Mesenchymal stem cell (in vitro differentiated cells and primary cell): ENCODE results near the gene SMCP.

Source experiments
- DNase-seq: peaks from one replicate; pipeline ENCODE4 v3.0.0-alpha.2; 2013
- H2AFZ ChIP-seq: one replicate; pipeline ENCODE4 v1.6.1; 2013; ENCODE audit warnings: low read depth, mild to moderate bottlenecking, control low read depth, inconsistent platforms, low read length, moderate library complexity
- H2AK5ac ChIP-seq: 2 replicates; pipeline ENCODE4 v1.6.1; 2013; ENCODE audit warnings: low read length, moderate library complexity, mild to moderate bottlenecking, inconsistent platforms; ENCODE audit not compliant: severe bottlenecking
- H2BK120ac ChIP-seq: one replicate; pipeline ENCODE4 v1.6.1; 2013; ENCODE audit warnings: low read depth, mild to moderate bottlenecking, inconsistent platforms, low read length, moderate library complexity
- H2BK12ac ChIP-seq, 2 experiments: one replicate each; pipeline ENCODE4 v1.6.1; 2013; ENCODE audit warnings: inconsistent platforms in 2 of 2, low read length in 2 of 2, mild to moderate bottlenecking in 2 of 2, moderate library complexity in 2 of 2, control low read depth in 1 of 2
- H2BK15ac ChIP-seq: one replicate; pipeline ENCODE4 v1.6.1; 2013; ENCODE audit warnings: mild to moderate bottlenecking, low read depth, inconsistent platforms; ENCODE audit not compliant: poor library complexity, severe bottlenecking
- H2BK5ac ChIP-seq: 2 replicates; pipeline ENCODE4 v1.6.1; 2013; ENCODE audit warnings: low read depth, mild to moderate bottlenecking, low read length, control low read depth, inconsistent platforms; ENCODE audit not compliant: poor library complexity, severe bottlenecking
- H3K14ac ChIP-seq, 2 experiments: one replicate each; pipeline ENCODE4 v1.6.1; 2013; ENCODE audit warnings: inconsistent platforms in 2 of 2, low read length in 2 of 2, control low read depth in 1 of 2, mild to moderate bottlenecking in 1 of 2, moderate library complexity in 1 of 2
- H3K18ac ChIP-seq, 2 experiments: one replicate each; pipeline ENCODE4 v1.6.1; 2013; ENCODE audit warnings: inconsistent platforms in 2 of 2, low read length in 2 of 2, control low read depth in 1 of 2, low read depth in 1 of 2, mild to moderate bottlenecking in 1 of 2
- H3K23ac ChIP-seq, 2 experiments: one replicate each; pipeline ENCODE4 v1.6.1; 2013; ENCODE audit warnings: inconsistent platforms in 2 of 2, low read length in 2 of 2, mild to moderate bottlenecking in 2 of 2, moderate library complexity in 2 of 2, control low read depth in 1 of 2
- H3K27ac ChIP-seq: 2 replicates; pipeline ENCODE4 v1.5.1; 2013; ENCODE audit warnings: mild to moderate bottlenecking, moderate library complexity, low read length, control low read depth, inconsistent platforms; ENCODE audit not compliant: poor library complexity, severe bottlenecking
- H3K27me3 ChIP-seq, 2 experiments: 2 replicates each; pipeline versions ENCODE4 v1.6.1 to v1.7.0; 2013; ENCODE audit warnings: low read length in 2 of 2, mild to moderate bottlenecking in 2 of 2, moderate library complexity in 2 of 2, control low read depth in 1 of 2, inconsistent platforms in 1 of 2; ENCODE audit not compliant: control insufficient read depth in 1 of 2, insufficient read depth in 1 of 2
- H3K36me3 ChIP-seq, 2 experiments: 2 replicates each; pipeline versions ENCODE4 v1.6.1 to v1.7.0; 2013; ENCODE audit warnings: low read length in 2 of 2, control low read depth in 1 of 2, inconsistent platforms in 1 of 2, low read depth in 1 of 2, mild to moderate bottlenecking in 1 of 2; ENCODE audit not compliant: insufficient read depth in 2 of 2, control insufficient read depth in 1 of 2
- H3K4ac ChIP-seq, 2 experiments: one replicate each; pipeline ENCODE4 v1.6.1; 2013; ENCODE audit warnings: inconsistent platforms in 2 of 2, low read length in 2 of 2, mild to moderate bottlenecking in 2 of 2, moderate library complexity in 2 of 2, control low read depth in 1 of 2, low read depth in 1 of 2
- H3K4me1 ChIP-seq: 2 replicates; pipeline ENCODE4 v1.6.1; 2013; ENCODE audit warnings: low read depth, low read length, control low read depth; ENCODE audit not compliant: control insufficient read depth, insufficient read depth
- H3K4me2 ChIP-seq: 2 replicates; pipeline ENCODE4 v1.6.1; 2013; ENCODE audit warnings: low read length, mild to moderate bottlenecking, inconsistent platforms; ENCODE audit not compliant: poor library complexity, severe bottlenecking
- H3K4me3 ChIP-seq, 2 experiments: 2 replicates each; pipeline versions ENCODE4 v1.5.1 to v1.7.0; 2013; ENCODE audit warnings: low read length in 2 of 2, mild to moderate bottlenecking in 2 of 2, control low read depth in 1 of 2, low read depth in 1 of 2; ENCODE audit not compliant: insufficient read depth in 1 of 2
- H3K79me1 ChIP-seq: replicated peaks from 2 replicates; pipeline ENCODE4 v1.6.1; 2013; ENCODE audit warnings: mild to moderate bottlenecking, control low read depth, low read length, inconsistent platforms; ENCODE audit not compliant: poor library complexity, severe bottlenecking
- H3K9ac ChIP-seq: 2 replicates; pipeline ENCODE4 v1.7.0; 2013; ENCODE audit warnings: mild to moderate bottlenecking, low read length, moderate library complexity
- H3K9me3 ChIP-seq: 2 replicates; pipeline ENCODE4 v1.7.0; 2013; ENCODE audit warnings: mild to moderate bottlenecking, low read length; ENCODE audit not compliant: control insufficient read depth
- H4K8ac ChIP-seq: one replicate; pipeline ENCODE4 v1.6.1; 2013; ENCODE audit warnings: inconsistent platforms, mild to moderate bottlenecking, low read length, moderate library complexity
- H4K91ac ChIP-seq: one replicate; pipeline ENCODE4 v1.6.1; 2013; ENCODE audit warnings: mild to moderate bottlenecking, low read length, inconsistent platforms
- WGBS: methylation state at CpG from one replicate; pipeline ENCODE4 v1.1.7; 2013; ENCODE audit warnings: mixed read lengths; 5-methylcytosine and 5-hydroxymethylcytosine counted together

Gene SMCP

DNA sequence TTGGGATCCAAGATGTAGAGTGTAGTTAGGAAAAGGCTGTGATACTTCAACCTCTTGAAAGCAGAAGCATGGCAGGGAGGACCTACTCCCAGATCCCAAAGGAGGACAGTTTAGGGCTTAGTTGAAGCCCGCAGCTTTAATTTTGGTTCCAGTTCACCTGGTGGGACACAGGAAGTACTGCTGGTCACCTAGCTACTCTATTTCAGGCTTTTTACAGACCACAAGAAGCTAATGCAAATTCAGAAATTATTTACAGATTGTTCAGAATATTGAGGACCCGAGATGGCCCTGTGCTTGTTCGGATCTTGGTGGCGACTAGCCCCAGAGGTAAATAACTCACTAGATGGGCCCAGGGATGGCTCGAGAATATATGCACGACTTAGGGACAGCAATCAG is 6.4 kb upstream of the SMCP start:
- Histone ChIP-seq H2AK5ac (no peak overlapping the region), H3K79me1 (no peaks in the 10 kb centered on the region), H3K36me3 (no peaks in the 10 kb centered on the region), H2AFZ (no peak overlapping the region), H3K4me3 (no peak overlapping the region), H3K9me3 (no peaks in the 10 kb centered on the region), H3K18ac (no peak overlapping the region), H3K9ac (no peak overlapping the region), H2BK120ac (no peak overlapping the region), H3K27ac (no peak overlapping the region), H3K14ac (no peak overlapping the region), H2BK15ac (no peak overlapping the region), H3K4ac (no peak overlapping the region), H3K23ac (no peak overlapping the region), H3K4me1 (no peaks in the 10 kb centered on the region), H3K4me2 (no peak overlapping the region), H2BK12ac (no peak overlapping the region), H3K27me3 (no peaks in the 10 kb centered on the region), H4K91ac (no peak overlapping the region), H2BK5ac (no peak overlapping the region), H4K8ac (no peak overlapping the region)
- DNase-seq, result no peak
- WGBS, result 62% methylated on average over 6 of the region's 6 CpGs

GRCh38 chr1:152873495-152873894 is 4.6 kb upstream of the SMCP start:
- Histone ChIP-seq H3K9me3 (no peaks in the 10 kb centered on the region), H4K91ac (no peak overlapping the region), H2AFZ (no peak overlapping the region), H3K18ac (no peak overlapping the region), H3K79me1 (no peaks in the 10 kb centered on the region), H2BK12ac (no peak overlapping the region), H2BK120ac (no peak overlapping the region), H3K4me1 (no peaks in the 10 kb centered on the region), H2BK15ac (no peak overlapping the region), H3K23ac (no peak overlapping the region), H3K4me2 (no peak overlapping the region), H4K8ac (no peak overlapping the region), H3K36me3 (no peaks in the 10 kb centered on the region), H3K14ac (no peak overlapping the region), H2BK5ac (no peak overlapping the region), H3K27ac (no peak overlapping the region), H3K4me3 (no peak overlapping the region), H3K4ac (no peak overlapping the region), H3K27me3 (no peaks in the 10 kb centered on the region), H3K9ac (no peak overlapping the region), H2AK5ac (no peak overlapping the region)
- DNase-seq, result no peak

DNA sequence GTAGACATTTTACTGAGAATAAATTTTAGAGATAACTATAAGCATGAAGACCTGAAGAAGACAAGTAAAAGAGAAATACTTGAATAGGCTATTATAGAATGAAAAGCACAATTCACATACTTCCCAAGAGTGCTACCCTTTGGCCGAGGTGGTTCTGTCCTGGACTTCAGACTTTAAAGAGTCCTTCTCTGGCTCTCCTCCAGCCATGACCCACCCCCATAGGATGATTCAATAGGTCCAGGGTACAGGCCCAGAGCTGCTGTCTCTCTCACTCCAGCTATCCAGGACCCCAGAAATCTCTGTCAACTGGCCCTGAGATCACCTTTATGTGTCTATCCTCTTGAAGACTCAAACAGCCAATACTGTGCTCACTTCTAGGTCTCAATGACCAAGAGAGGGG is 1.3 kb upstream of the SMCP start:
- Histone ChIP-seq H2AFZ (no peak overlapping the region), H3K14ac (no peak overlapping the region), H2BK12ac (no peak overlapping the region), H3K27me3 (no peaks in the 10 kb centered on the region), H3K4ac (no peak overlapping the region), H3K79me1 (no peaks in the 10 kb centered on the region), H2BK5ac (no peak overlapping the region), H2BK15ac (no peak overlapping the region), H4K8ac (no peak overlapping the region), H3K9me3 (no peaks in the 10 kb centered on the region), H3K27ac (no peak overlapping the region), H3K4me2 (no peak overlapping the region), H3K4me3 (no peak overlapping the region), H2BK120ac (no peak overlapping the region), H3K18ac (no peak overlapping the region), H3K36me3 (no peaks in the 10 kb centered on the region), H3K23ac (no peak overlapping the region), H3K4me1 (no peaks in the 10 kb centered on the region), H2AK5ac (no peak overlapping the region), H4K91ac (no peak overlapping the region), H3K9ac (no peak overlapping the region)
- DNase-seq, result no peak
- WGBS, result 51% methylated on average over 1 of the region's 1 CpG

DNA sequence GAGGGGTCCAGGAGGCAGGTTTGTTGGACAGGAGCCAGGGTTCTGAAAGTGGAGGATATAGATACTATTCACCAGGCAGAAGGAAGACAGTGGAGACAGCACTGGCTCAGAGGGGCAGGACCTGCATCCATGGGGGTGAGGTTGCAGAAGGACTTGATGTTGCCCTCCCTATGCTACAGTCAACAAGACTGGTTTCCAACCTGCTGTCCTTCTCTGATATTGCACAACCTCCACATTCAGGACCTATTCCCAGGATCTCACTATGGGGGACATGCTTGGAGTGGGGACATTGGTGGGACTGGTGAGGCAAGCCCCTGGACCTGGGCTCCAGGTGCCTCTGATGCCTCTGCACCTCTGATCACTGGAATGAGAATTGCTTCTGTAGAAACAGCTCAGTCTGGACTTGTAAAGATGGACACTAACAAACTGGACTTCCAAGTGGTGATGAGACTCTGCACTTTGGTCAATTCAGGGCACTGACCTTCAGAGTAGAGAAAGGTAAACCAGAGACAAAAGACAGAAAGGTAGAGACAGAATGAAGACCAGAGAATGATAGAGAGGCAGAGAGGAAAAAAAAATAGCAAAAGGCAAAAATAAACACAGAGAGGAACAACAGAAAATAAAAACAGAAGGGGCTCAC is 1.6 kb downstream of the SMCP start:
- Histone ChIP-seq H4K91ac (no peak overlapping the region), H2AK5ac (no peak overlapping the region), H3K18ac (no peak overlapping the region), H4K8ac (no peak overlapping the region), H2BK15ac (no peak overlapping the region), H3K4me3 (no peak overlapping the region), H2BK12ac (no peak overlapping the region), H3K27ac (no peak overlapping the region), H3K23ac (no peak overlapping the region), H3K27me3 (no peaks in the 10 kb centered on the region), H3K4ac (no peak overlapping the region), H3K9ac (no peak overlapping the region), H3K4me2 (no peak overlapping the region), H3K14ac (no peak overlapping the region), H3K36me3 (no peaks in the 10 kb centered on the region), H2AFZ (no peak overlapping the region), H2BK5ac (no peak overlapping the region), H2BK120ac (no peak overlapping the region), H3K9me3 (no peaks in the 10 kb centered on the region), H3K4me1 (no peaks in the 10 kb centered on the region), H3K79me1 (no peaks in the 10 kb centered on the region)
- DNase-seq, result no peak
